Nephron (organoid): Measurements from ENCODE around the gene ALDH18A1.
"Not testable (repeated sequence)": the region's sequence is repeated elsewhere in the genome, so short reads cannot be mapped to it uniquely, and the experiment has no call there.

Source experiments
- H3K27ac Mint-ChIP-seq, 3 experiments: 2 replicates each; pipeline ENCODE4 v1.8.0; 2020; ENCODE audit warnings: mixed read lengths in 3 of 3, mild to moderate bottlenecking in 2 of 3, moderate library complexity in 1 of 3
- H3K27me3 Mint-ChIP-seq: 2 replicates; pipeline ENCODE4 v1.8.0; 2021; ENCODE audit warnings: low read depth, mild to moderate bottlenecking, moderate library complexity, mixed read lengths
- H3K36me3 Mint-ChIP-seq: 2 replicates; pipeline ENCODE4 v1.8.0; 2020; ENCODE audit warnings: low read depth, mixed read lengths
- H3K4me1 Mint-ChIP-seq: 2 replicates; pipeline ENCODE4 v1.8.0; 2020; ENCODE audit warnings: mixed read lengths
- H3K4me3 Mint-ChIP-seq, 3 experiments: 2 replicates each; pipeline ENCODE4 v1.8.0; 2020; ENCODE audit warnings: mild to moderate bottlenecking in 3 of 3, mixed read lengths in 3 of 3, moderate library complexity in 2 of 3
- H3K9me3 Mint-ChIP-seq: 2 replicates; pipeline ENCODE4 v1.8.0; 2020; ENCODE audit warnings: mixed read lengths
- CTCF ChIP-seq, 3 experiments: fragments of 200-600 bp; sonication (generic); IDR thresholded peaks; one replicate each; pipeline ENCODE4 v1.5.0; 2021; ENCODE audit warnings: antibody characterized with exemption in 3 of 3; ENCODE audit not compliant: unreplicated experiment in 3 of 3

The ALDH18A1 gene

GRCh38 chr10:95693071-95693667, 36.7 kb upstream of the ALDH18A1 start:
- no peak for TF ChIP-seq CTCF (IDR thresholded peaks at IDR 0.05; ENCODE audit: unreplicated experiment in 3 of 3)
- Mint-ChIP-seq H3K4me1 (peaks cover 32% of the 10 kb centered on the region), H3K27me3 (no peaks in the 10 kb centered on the region), H3K36me3 (peaks cover 26% of the 10 kb centered on the region), H3K4me3 (peak overlapping the region; percentile 94 to 98 (median 97)), H3K27ac (peak overlapping the region; percentile 22 to 93 (median 78)), H3K9me3 (peaks cover 7% of the 10 kb centered on the region)

GRCh38 chr10:95691281-95691680, 34.8 kb upstream of the ALDH18A1 start:
- TF ChIP-seq CTCF (IDR thresholded peaks at IDR 0.05; ENCODE audit: unreplicated experiment in 3 of 3) = no peak
- peaks cover 32% of the 10 kb centered on the region for H3K4me1 Mint-ChIP-seq
- H3K9me3 Mint-ChIP-seq = no peaks in the 10 kb centered on the region
- peak overlapping the region; percentile 15 to 94 (median 22) for H3K4me3 Mint-ChIP-seq
- H3K27me3 Mint-ChIP-seq = no peaks in the 10 kb centered on the region
- no peak overlapping the region for H3K27ac Mint-ChIP-seq
- H3K36me3 Mint-ChIP-seq = peaks cover 31% of the 10 kb centered on the region

GRCh38 chr10:95688648-95689047, 32.1 kb upstream of the ALDH18A1 start:
- Mint-ChIP-seq H3K9me3 (no peaks in the 10 kb centered on the region), H3K4me3 (no peak overlapping the region), H3K27me3 (no peaks in the 10 kb centered on the region), H3K36me3 (peaks cover 55% of the 10 kb centered on the region), H3K27ac (no peak overlapping the region), H3K4me1 (peaks cover 24% of the 10 kb centered on the region)
- TF ChIP-seq CTCF (IDR thresholded peaks at IDR 0.05; ENCODE audit: unreplicated experiment in 3 of 3) = no peak

GRCh38 chr10:95683966-95684365, 27.5 kb upstream of the ALDH18A1 start:
- Mint-ChIP-seq H3K27me3 (no peaks in the 10 kb centered on the region), H3K36me3 (peaks cover 64% of the 10 kb centered on the region), H3K4me1 (no peaks in the 10 kb centered on the region), H3K9me3 (no peaks in the 10 kb centered on the region), H3K4me3 (no peak overlapping the region), H3K27ac (no peak overlapping the region)
- TF ChIP-seq CTCF (IDR thresholded peaks at IDR 0.05; ENCODE audit: unreplicated experiment in 3 of 3) = no peak

GRCh38 chr10:95675403-95676116, 19.0 kb upstream of the ALDH18A1 start:
- Mint-ChIP-seq H3K36me3 (peaks cover 42% of the 10 kb centered on the region), H3K9me3 (no peaks in the 10 kb centered on the region), H3K4me1 (no peaks in the 10 kb centered on the region), H3K27ac (peak overlapping the region in 1 of 3 experiments; percentile 48), H3K27me3 (no peaks in the 10 kb centered on the region), H3K4me3 (no peak overlapping the region)
- no peak for TF ChIP-seq CTCF (IDR thresholded peaks at IDR 0.05; ENCODE audit: unreplicated experiment in 3 of 3)

GRCh38 chr10:95674643-95675042, 18.1 kb upstream of the ALDH18A1 start:
- peaks cover 35% of the 10 kb centered on the region for H3K36me3 Mint-ChIP-seq
- no peaks in the 10 kb centered on the region for H3K9me3 Mint-ChIP-seq
- no peak overlapping the region for H3K4me3 Mint-ChIP-seq
- no peak overlapping the region for H3K27ac Mint-ChIP-seq
- H3K4me1 Mint-ChIP-seq = no peaks in the 10 kb centered on the region
- no peak for TF ChIP-seq CTCF (IDR thresholded peaks at IDR 0.05; ENCODE audit: unreplicated experiment in 3 of 3)
- H3K27me3 Mint-ChIP-seq = no peaks in the 10 kb centered on the region

- peaks cover 49% of the 10 kb centered on the region for H3K36me3 Mint-ChIP-seq
- H3K9me3 Mint-ChIP-seq, H3K27ac Mint-ChIP-seq, H3K4me3 Mint-ChIP-seq, H3K4me1 Mint-ChIP-seq, H3K27me3 Mint-ChIP-seq: not testable (repeated sequence)
Measured at GRCh38 chr10:95672641-95673040, 16.1 kb upstream of the ALDH18A1 start.
